Upper lobe of right lung (tissue), 1 donor: Measurements from ENCODE around the gene DDX59. TPM values are rescaled to one million over a fixed set of nuclear protein-coding genes. Genes with fewer than 3 reads are reported as not detected.

Source experiments
- ATAC-seq: fragments of 200-7000 bp; cut with Tn5 transposase; one replicate; pipeline ENCODE4 v1.9.1; 2020; ENCODE audit warnings: mild to moderate bottlenecking, moderate library complexity
- DNase-seq: peaks from one replicate; pipeline ENCODE4 v3.0.0-alpha.2; 2020
- H3K27ac ChIP-seq: fragments of 200-600 bp; one replicate; pipeline ENCODE4 v1.8.0; 2022
- H3K27me3 ChIP-seq: fragments of 200-600 bp; one replicate; pipeline ENCODE4 v1.8.0; 2022; ENCODE audit warnings: mild to moderate bottlenecking
- H3K36me3 ChIP-seq: fragments of 200-600 bp; one replicate; pipeline ENCODE4 v1.8.0; 2022
- H3K4me1 ChIP-seq: fragments of 200-600 bp; one replicate; pipeline ENCODE4 v1.8.0; 2022
- H3K4me3 ChIP-seq: fragments of 200-600 bp; one replicate; pipeline ENCODE4 v1.8.0; 2022; ENCODE audit warnings: mild to moderate bottlenecking
- H3K9me3 ChIP-seq: fragments of 200-600 bp; one replicate; pipeline ENCODE4 v1.8.0; 2022
- intact Hi-C: fragments of 100-400 bp; cut with DNase I; formaldehyde crosslinking; loops from one replicate; pipeline ENCODE4 v1.11.0; 2022
- total RNA-seq: library from RNA; stranded (reverse); fragmentation: NEBNext Ultra II Directional; extraction: Animal tissue kit (Norgen Biotek cat#: 25700); gene quantifications from one replicate; pipeline ENCODE4 v1.2.1, GENCODE V29; 2021
- TF ChIP-seq, protein P1 (sequence below): fragments of 200-600 bp; IDR thresholded peaks from one replicate; pipeline ENCODE4 v1.8.0; 2022; ENCODE audit warnings: antibody characterized with exemption
- donor health status: DM: no; HTN: yes; CAD: no; lungs with severe emphysema.

Gene DDX59
- total RNA-seq, 1 donor from 2014 or later, result 14.9 TPM

DNA sequence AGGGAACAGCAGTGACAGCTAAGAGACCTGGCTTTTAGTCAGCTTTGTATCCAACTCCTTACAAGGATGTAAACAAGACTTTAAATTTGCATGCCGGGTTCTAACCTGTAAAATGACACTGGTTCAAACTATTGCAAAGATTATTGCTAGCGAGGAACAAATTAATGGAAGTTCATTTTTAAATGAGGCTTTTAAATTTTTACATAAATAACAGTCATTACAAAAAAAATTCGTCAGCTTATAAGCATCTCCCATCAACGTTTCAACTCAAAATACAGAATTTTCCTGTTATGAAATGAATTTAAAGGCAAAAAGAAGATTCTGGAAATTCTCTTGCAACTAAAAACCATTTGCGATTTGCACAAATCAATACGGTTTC, 49.8 kb downstream of the DDX59 start:
- peaks cover 4% of the 10 kb centered on the region for H3K4me1 ChIP-seq
- no peak for DNase-seq
- no peaks in the 10 kb centered on the region for H3K9me3 ChIP-seq
- H3K27me3 ChIP-seq, result no peaks in the 10 kb centered on the region
- no peak overlapping the region for H3K27ac ChIP-seq
- intact Hi-C loops, result loop anchor here (10.0 kb wide), 1 partner anchor 185 kb away; no protein-coding TSS in a partner anchor
- no peaks in the 10 kb centered on the region for H3K36me3 ChIP-seq
- ATAC-seq, result no peak
- peak overlapping the region; percentile 77 for H3K4me3 ChIP-seq
- TF ChIP-seq, protein P1, sequence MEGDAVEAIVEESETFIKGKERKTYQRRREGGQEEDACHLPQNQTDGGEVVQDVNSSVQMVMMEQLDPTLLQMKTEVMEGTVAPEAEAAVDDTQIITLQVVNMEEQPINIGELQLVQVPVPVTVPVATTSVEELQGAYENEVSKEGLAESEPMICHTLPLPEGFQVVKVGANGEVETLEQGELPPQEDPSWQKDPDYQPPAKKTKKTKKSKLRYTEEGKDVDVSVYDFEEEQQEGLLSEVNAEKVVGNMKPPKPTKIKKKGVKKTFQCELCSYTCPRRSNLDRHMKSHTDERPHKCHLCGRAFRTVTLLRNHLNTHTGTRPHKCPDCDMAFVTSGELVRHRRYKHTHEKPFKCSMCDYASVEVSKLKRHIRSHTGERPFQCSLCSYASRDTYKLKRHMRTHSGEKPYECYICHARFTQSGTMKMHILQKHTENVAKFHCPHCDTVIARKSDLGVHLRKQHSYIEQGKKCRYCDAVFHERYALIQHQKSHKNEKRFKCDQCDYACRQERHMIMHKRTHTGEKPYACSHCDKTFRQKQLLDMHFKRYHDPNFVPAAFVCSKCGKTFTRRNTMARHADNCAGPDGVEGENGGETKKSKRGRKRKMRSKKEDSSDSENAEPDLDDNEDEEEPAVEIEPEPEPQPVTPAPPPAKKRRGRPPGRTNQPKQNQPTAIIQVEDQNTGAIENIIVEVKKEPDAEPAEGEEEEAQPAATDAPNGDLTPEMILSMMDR, result no peak

DNA sequence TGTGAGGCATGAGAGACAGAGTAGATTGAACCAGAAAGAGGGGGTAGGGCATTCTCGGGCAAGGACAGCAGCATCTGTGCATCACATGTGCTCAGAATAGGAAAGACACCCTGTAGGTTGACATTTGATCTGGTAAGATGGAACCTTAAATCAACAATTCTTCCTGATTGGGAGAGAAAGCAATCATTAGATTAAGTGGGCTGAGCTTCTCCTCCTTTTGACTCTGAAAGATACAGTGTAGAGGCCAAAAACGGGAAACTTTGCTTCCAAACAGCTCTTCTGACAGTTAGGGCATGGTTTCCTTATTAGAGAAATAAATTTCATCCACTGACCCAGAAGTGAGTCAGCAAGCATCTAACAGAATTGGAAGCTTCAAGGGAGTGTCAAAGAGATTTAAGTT, 58.9 kb downstream of the DDX59 start:
- Histone ChIP-seq H3K27me3 (no peaks in the 10 kb centered on the region), H3K27ac (no peak overlapping the region), H3K4me3 (no peak overlapping the region), H3K4me1 (no peaks in the 10 kb centered on the region), H3K36me3 (no peaks in the 10 kb centered on the region), H3K9me3 (no peaks in the 10 kb centered on the region)
- intact Hi-C loops, result no loop called here
- TF ChIP-seq, protein P1, result no peak
- ATAC-seq, result no peak
- DNase-seq, result no peak

DNA sequence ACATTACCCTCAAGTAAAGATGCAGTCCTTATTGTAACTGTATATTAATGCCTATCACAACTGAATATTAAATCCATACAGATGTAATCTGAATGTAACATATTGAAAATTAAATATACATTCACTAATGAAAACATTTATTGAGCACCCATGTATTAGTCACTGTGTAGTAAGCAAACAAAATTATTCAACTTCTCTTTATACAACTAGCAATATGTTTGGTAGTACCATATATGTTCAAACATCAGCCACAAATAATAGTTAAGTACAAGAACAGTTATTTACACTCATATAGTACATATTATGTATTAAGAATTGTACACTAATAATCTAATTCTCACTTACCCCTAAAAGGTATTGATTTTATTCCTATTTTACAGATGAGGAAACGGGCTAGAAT, 67.1 kb downstream of the DDX59 start:
- Histone ChIP-seq H3K36me3 (no peaks in the 10 kb centered on the region), H3K4me1 (no peaks in the 10 kb centered on the region), H3K27ac (no peak overlapping the region), H3K4me3 (no peak overlapping the region), H3K9me3 (no peaks in the 10 kb centered on the region), H3K27me3 (no peaks in the 10 kb centered on the region)
- DNase-seq (no peak), ATAC-seq (no peak)
- TF ChIP-seq, protein P1, result no peak
- intact Hi-C loops, result no loop called here

Other genes starting within 250 kb of the DDX59 start
- gene KIF14, start 49.2 kb downstream of the DDX59 start, total RNA-seq, result 0.23 TPM
- gene CAMSAP2, start 69.0 kb upstream of the DDX59 start, total RNA-seq, result 34.8 TPM
- gene GPR25, start 203.1 kb upstream of the DDX59 start, total RNA-seq, result 0.32 TPM
- 9.0 TPM for gene INAVA, start 225.0 kb upstream of the DDX59 start, total RNA-seq